GM12892 (cell line): ENCODE data around the gene TP73.

Source experiments
- POLR2A ChIP-seq: IDR thresholded peaks from 2 replicates; pipeline ENCODE4 v1.6.1; 2011; ENCODE audit warnings: low read depth, low read length, control low read depth
- POLR2AphosphoS5 ChIP-seq: IDR thresholded peaks from 2 replicates; pipeline ENCODE4 v1.6.1; 2011; ENCODE audit warnings: low read depth, low read length, control low read depth
- TAF1 ChIP-seq: IDR thresholded peaks from 2 replicates; pipeline ENCODE4 v1.6.1; 2011; ENCODE audit warnings: low read depth, mild to moderate bottlenecking, control low read depth, low read length, borderline replicate concordance

DNA sequence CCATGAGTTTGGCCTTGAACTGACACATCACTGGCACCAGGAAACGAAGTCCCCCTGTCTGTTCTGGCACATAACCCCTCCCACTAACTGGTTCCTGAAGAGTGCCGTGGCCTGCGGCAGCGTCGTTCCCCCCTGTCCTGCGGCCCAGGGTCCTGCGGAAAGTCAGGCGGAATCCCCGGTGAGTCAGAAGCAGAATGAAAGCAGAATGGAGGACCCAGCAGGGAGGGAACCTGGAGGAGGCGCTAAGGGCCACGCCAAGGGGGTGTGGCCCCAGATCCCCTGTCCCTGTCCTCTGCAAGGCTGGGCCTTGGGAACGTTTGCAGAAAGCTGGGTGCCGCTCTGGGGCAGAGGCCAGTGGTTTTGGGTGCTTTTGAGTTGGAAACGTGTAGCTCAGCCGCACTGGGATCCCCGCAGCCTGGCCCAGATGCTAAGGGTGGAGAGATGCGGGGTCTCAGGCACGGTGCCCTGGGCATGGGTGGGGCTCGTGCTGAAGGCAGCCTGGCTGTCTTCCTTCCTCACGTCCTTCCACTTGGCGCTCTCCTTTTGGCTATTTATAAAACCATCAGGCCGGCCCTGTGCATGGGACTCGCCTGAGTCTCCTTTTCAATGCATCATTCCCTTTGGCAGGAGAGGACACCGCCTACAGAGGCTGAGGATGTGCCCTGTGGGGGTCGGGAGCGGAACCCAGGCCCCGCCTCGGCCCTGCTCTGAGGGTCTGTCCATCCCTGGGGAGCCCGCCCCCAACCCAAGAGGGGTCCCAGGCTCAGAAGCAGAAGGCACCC is 36.2 kb downstream of the TP73 start:
- TF ChIP-seq POLR2AphosphoS5 (no peak), POLR2A (no peak), TAF1 (no peak)
